Pancreas (tissue), 10 donors: Measurements from ENCODE around the gene MLXIP. TPM values are rescaled to one million over a fixed set of nuclear protein-coding genes. Genes with fewer than 3 reads are reported as not detected.

ENCODE experiments used
- ATAC-seq, 4 donors: fragments of 200-7000 bp; cut with Tn5 transposase; one replicate each; pipeline versions ENCODE4 v1.8.0 to v1.9.1; 2020; ENCODE audit warnings: mild to moderate bottlenecking in 4 of 4, moderate library complexity in 4 of 4
- DNase-seq, 6 donors: peaks; one replicate each; pipeline ENCODE4 v3.0.0-alpha.2; 2020
- FAIRE-seq: peaks from 2 replicates; lab custom pipeline; 2012; peaks lifted over from hg19 to GRCh38; lab: Jason Lieb, UNC
- H3K27ac ChIP-seq, 4 donors: fragments of 200-600 bp; sonication (generic); 1 replicate in 3 of 4; 2 replicates in 1 of 4; pipeline versions ENCODE4 v1.5.0 to v1.8.0; 2020
- H3K27me3 ChIP-seq, 4 donors: fragments of 200-600 bp; one replicate each; pipeline ENCODE4 v1.8.0; 2021
- H3K36me3 ChIP-seq, 3 donors: fragments of 200-600 bp; sonication (generic) in 1 of 3; one replicate each; pipeline versions ENCODE4 v1.5.0 to v1.8.0; 2020 to 2021
- H3K4me1 ChIP-seq, 3 donors: fragments of 200-600 bp; one replicate each; pipeline ENCODE4 v1.8.0; 2021
- H3K4me3 ChIP-seq, 4 donors: fragments of 200-600 bp; sonication (generic) in 2 of 4; one replicate each; pipeline versions ENCODE4 v1.5.0 to v1.8.0; 2020 to 2021
- H3K9me3 ChIP-seq, 4 donors: fragments of 200-600 bp; one replicate each; pipeline ENCODE4 v1.8.0; 2021
- WGBS, 2 donors: extraction: QIAGEN DNeasy Blood & Tissue Kit; methylation state at CpG; one replicate each; pipeline ENCODE4 v1.1.7; 2013; 5-methylcytosine and 5-hydroxymethylcytosine counted together
- intact Hi-C, 3 donors: fragments of 100-400 bp; cut with DNase I; formaldehyde crosslinking; loops; one replicate each; pipeline versions ENCODE4 v1.11.1 to v1.14.2; 2022
- polyA plus RNA-seq, 2 donors: library from polyadenylated mRNA; stranded (reverse); fragments of 200-250 nt; gene quantifications; one replicate each; pipeline ENCODE4 v1.2.3, GENCODE V29; 2013
- total RNA-seq, 6 donors: library from RNA; stranded (reverse); fragmentation: NEBNext Ultra II Directional in 4 of 6; extraction: Animal tissue kit (Norgen Biotek cat#: 25700) in 4 of 6; gene quantifications; one replicate each; pipeline versions ENCODE4 v1.2.1 to v1.2.4, GENCODE V29; 2021 to 2023
- TF ChIP-seq, protein P1 (sequence below), 4 donors: fragments of 200-600 bp; sonication (generic) in 3 of 4; IDR thresholded peaks; one replicate each; pipeline versions ENCODE4 v1.5.0 to v1.8.0; 2021; ENCODE audit warnings: antibody characterized with exemption in 4 of 4
- donor health status: healthy with polysubstance abuse.
- donor health status: DM: no; HTN: no; CAD: no; lungs with moderate emphysema.
- donor health status: DM: no; HTN: no; CAD: no.
- donor health status: control.
- donor health status: control.
- donor health status: Bipolar disorder and iron deficiency.
- donor health status: DM: yes; HTN: yes; CAD: no.
- donor health status: DM: no; HTN: no; CAD: no.
- donor health status: DM: no; HTN: no; CAD: no.
- donor health status: DM: yes; HTN: yes; CAD: no.

MLXIP gene
- total and polyA plus RNA-seq, 8 donors, result 35.4 to 90.1 (median 55.5) TPM

DNA sequence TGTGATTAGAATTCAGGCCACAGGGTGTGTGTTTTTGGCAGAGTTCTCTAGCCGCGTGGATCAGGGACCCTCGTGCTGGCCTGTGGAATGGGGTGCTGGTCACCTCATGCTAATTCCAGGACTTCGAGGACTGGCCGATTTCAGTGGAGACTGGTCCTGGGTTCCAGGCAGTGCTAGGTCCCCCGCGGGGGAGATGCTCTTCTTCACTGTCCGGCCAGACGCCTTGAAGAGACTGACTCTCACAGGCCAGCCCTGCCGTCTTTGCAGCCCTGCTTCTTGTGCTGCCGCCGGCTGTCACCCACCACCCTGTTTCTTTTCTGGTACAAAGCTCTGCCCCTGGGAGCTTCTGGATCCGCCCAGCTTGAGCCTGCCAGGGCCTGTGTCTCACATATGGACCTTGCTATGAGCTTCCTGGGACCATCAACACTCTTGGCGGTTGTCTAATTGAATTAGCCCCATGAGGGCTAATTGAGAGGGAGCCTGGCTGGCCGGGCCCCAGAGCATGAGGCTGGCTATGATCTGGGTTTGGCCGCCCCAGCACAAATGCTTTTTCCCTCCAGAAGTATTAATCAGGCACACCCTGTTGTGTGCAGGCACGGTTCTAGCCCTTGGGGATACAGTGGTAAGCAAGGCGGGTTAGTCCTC lies 8.2 kb downstream of the MLXIP start:
- Histone ChIP-seq H3K9me3 (no peaks in the 10 kb centered on the region), H3K27ac (no peak overlapping the region), H3K4me3 (no peak overlapping the region), H3K27me3 (no peaks in the 10 kb centered on the region), H3K36me3 (peaks cover 0 to 8% (median 0%) of the 10 kb centered on the region in 3 donors), H3K4me1 (peaks cover 25 to 49% (median 34%) of the 10 kb centered on the region in 3 donors)
- no peak for ATAC-seq
- intact Hi-C loops, result no loop called here
- TF ChIP-seq, protein P1, sequence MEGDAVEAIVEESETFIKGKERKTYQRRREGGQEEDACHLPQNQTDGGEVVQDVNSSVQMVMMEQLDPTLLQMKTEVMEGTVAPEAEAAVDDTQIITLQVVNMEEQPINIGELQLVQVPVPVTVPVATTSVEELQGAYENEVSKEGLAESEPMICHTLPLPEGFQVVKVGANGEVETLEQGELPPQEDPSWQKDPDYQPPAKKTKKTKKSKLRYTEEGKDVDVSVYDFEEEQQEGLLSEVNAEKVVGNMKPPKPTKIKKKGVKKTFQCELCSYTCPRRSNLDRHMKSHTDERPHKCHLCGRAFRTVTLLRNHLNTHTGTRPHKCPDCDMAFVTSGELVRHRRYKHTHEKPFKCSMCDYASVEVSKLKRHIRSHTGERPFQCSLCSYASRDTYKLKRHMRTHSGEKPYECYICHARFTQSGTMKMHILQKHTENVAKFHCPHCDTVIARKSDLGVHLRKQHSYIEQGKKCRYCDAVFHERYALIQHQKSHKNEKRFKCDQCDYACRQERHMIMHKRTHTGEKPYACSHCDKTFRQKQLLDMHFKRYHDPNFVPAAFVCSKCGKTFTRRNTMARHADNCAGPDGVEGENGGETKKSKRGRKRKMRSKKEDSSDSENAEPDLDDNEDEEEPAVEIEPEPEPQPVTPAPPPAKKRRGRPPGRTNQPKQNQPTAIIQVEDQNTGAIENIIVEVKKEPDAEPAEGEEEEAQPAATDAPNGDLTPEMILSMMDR (IDR thresholded peaks at IDR 0.05), result no peak
- no peak for FAIRE-seq
- DNase-seq, result no peak
- WGBS, 2 donors, result 80 to 82% methylated on average over 18 of the region's 18 CpGs

DNA sequence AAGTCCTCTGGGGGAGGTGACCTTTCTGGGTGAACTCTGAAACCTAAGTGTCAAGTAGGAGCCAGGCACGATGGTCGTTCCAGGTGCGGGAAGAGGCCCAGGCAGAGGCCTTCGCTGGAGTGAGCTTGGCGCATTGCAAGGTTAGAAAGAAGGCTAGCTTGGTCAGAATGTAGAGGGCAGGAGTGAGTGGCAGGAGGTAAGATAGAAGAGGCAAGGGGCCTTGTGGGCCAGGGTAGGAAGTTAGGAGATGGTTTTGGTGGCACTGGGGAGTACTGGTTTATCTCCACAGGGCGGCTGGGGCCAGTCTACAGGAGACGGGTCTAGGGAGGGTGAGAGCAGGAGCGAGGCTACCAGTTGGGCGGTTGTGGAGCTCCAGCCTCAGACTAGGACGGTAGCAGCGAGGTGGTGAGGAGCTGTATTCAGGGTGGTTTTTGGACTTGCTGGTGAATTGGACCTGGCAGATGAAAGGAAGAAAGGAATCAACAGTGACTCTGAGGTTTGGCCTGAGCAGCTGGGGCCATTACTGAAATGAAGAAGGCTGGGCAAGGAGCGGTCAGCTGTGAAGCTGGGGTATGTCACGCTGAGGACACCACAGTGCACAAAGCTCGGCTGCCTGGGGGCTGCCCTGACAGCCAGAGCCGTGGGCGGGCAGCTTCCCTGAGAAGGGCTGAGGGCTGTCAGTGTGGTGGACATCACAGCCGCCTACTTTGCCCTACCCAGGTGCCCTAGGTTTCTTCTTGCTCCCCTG lies 9.0 kb downstream of the MLXIP start:
- TF ChIP-seq, protein P1 (IDR thresholded peaks at IDR 0.05), result no peak
- H3K36me3 ChIP-seq, result peaks cover 0 to 8% (median 0%) of the 10 kb centered on the region in 3 donors
- FAIRE-seq, result no peak
- 78 to 85% methylated on average over 17 of the region's 17 CpGs for whole genome bisulfite sequencing, 2 donors
- H3K4me1 ChIP-seq, result peaks cover 26 to 50% (median 28%) of the 10 kb centered on the region in 3 donors
- no peak for DNase-seq
- intact Hi-C loops, result no loop called here
- no peak overlapping the region for H3K4me3 ChIP-seq
- H3K9me3 ChIP-seq, result no peaks in the 10 kb centered on the region
- no peaks in the 10 kb centered on the region for H3K27me3 ChIP-seq
- ATAC-seq, result peak in 2 of 4 donors; percentile 5 to 12
- no peak overlapping the region for H3K27ac ChIP-seq

DNA sequence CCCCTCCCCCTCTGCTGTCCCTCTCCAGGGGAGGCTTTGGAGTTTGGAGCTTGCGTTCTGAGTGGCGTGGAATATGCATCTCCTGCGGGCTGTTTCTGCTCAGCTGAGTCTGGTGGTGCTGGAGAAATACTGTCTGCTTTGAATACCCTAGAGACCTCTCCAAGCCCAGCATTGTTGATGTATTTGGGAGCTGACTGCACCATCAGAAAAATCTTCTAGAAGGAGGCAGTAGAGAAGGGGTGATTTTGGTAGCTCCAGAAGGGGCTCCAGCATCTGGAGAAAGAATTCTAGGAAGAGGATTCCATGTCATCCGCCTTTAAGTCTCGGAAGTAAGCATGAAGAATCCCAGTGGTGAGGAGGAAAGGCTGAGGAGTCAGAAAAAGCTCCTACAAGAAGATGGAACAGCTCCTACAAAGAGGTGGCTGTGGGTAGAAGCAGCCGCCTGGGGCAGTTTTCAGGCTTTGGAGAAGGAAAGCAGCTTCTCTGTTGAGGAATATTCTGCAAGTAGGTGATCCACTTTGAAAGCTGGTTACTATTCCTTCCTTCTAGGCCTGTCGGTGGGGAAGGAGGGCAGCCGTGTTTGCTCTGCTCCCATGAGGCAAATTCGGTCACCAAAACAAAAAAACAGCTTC lies 9.7 kb downstream of the MLXIP start:
- peaks cover 0 to 8% (median 0%) of the 10 kb centered on the region in 3 donors for H3K36me3 ChIP-seq
- H3K27me3 ChIP-seq, result no peaks in the 10 kb centered on the region
- ATAC-seq (peak in 2 of 4 donors; percentile 4 to 15), DNase-seq (no peak), FAIRE-seq (no peak)
- H3K27ac ChIP-seq, result no peak overlapping the region
- peaks cover 24 to 43% (median 25%) of the 10 kb centered on the region in 3 donors for H3K4me1 ChIP-seq
- WGBS, 2 donors, result 71 to 76% methylated on average over 9 of the region's 9 CpGs
- no peak overlapping the region for H3K4me3 ChIP-seq
- H3K9me3 ChIP-seq, result no peaks in the 10 kb centered on the region
- TF ChIP-seq, protein P1 (IDR thresholded peaks at IDR 0.05), result no peak
- intact Hi-C loops, result no loop called here

DNA sequence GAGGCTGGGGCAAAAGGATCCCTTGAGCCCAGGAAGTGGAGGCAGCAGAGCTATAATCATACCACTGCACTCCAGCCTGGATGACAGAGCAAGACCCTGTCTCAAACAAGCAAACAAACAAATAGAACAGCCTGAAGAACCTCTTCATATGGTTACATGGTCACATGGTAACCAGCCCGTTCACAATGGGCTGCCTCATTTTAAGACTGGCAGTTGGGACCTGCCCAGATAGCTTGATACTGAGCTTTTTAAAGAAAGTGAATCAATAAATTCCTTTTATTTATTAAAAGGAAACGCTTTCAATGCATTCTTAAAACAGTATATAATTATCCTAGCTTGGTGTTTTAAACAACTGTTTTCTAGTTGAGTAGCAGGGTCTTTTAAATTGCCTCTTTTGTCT lies 10.5 kb downstream of the MLXIP start:
- 13 to 15% methylated on average over 2 of the region's 2 CpGs for WGBS, 2 donors
- TF ChIP-seq, protein P1 (IDR thresholded peaks at IDR 0.05), result no peak

More for the DNA sequence above, 10.5 kb downstream of the MLXIP start:
- intact Hi-C loops, result no loop called here
- no peak overlapping the region for H3K4me3 ChIP-seq
- H3K4me1 ChIP-seq, result peaks cover 24 to 39% (median 25%) of the 10 kb centered on the region in 3 donors
- peaks cover 0 to 8% (median 0%) of the 10 kb centered on the region in 3 donors for H3K36me3 ChIP-seq
- no peaks in the 10 kb centered on the region for H3K27me3 ChIP-seq
- DNase-seq (no peak), FAIRE-seq (no peak), ATAC-seq (peak in 1 of 4 donors; percentile 34)
- H3K27ac ChIP-seq, result no peak overlapping the region
- no peaks in the 10 kb centered on the region for H3K9me3 ChIP-seq
